SIG-M5 treated with dmso at 0.1 percent for 504 hours (cell line): Measurements from ENCODE around the gene CYFIP2.
"Not testable (repeated sequence)": the region's sequence is repeated elsewhere in the genome, so short reads cannot be mapped to it uniquely, and the experiment has no call there.

Experiments used
- DNase-seq: peaks from one replicate; lab custom pipeline; 2025; ENCODE audit not compliant: unreplicated experiment; lab: John Stamatoyannopoulos, UW

CYFIP2 gene

DNA sequence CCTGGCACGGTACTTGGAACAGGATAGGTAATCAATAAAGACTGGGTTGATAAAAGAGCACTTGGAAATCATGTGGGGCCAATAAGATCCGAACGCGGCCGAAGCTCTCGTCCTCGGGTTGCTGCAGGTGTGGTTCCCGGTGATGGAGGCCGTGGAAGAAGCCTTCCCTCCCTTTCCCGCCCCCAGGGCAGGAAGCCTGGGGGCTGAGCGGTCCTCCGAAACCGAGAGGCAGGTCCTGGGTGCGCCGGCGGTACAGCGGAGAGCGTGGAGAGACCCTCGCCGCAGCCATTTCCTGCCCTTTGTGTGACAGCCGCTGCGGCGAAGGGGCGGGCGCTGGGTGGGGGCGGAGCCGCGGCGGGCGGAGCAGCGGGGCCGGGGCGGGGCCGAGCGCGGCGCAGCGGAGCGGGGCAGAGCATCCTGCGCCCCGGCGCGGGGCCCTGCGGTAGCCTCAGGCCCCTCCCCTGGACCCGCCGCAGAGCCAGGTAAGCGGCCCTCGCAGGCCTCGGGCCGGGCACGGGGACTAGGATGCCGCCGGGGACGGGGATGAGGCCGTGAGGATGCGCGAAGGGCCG, at the start of gene CYFIP2:
TSS of gene CYFIP2 (plus strand) at position 410 of the 572 bp plus-strand sequence. CDS start 19,239 bp downstream, outside the sequence.
- peak; percentile 52 for DNase-seq

DNA sequence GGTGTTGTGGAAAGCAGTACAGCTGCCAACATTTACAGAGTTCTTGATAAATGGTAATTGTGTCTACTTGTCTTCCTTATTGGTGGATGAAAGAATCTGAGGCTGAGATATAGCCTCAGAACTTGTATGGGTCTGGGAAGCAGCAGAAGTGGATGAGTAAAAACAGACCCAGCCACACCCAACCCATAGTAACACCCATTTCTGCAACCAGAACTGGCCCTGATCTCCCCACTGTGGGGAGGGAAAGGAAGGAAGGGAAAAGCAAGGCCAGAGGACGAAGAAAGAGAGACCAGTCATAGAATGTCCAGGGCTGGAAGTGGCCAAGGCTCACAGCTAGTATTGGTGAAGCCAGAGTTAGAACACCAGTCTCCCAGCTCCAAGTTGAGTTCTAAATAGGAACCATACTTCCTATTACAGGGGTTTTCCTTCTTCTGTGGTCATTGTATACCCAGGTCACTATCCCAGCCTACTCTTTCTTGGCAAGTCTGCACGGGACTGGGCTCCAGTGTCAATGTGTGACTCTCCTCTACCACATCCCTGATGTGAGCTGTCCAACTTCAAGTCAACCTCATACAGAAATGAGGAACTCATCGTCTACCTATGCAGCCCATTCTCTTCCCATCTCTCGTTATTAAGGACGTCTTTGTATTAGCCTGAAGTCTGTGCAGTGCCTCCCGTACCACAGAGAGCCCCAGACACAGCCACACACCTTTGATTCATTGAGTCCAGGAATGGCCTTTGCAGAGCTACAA, 49.4 kb upstream of the CYFIP2 start:
- no peak for DNase-seq

- DNase-seq: no peak
Measured at GRCh38 chr5:157217289-157218024, 48.5 kb upstream of the CYFIP2 start.

DNA sequence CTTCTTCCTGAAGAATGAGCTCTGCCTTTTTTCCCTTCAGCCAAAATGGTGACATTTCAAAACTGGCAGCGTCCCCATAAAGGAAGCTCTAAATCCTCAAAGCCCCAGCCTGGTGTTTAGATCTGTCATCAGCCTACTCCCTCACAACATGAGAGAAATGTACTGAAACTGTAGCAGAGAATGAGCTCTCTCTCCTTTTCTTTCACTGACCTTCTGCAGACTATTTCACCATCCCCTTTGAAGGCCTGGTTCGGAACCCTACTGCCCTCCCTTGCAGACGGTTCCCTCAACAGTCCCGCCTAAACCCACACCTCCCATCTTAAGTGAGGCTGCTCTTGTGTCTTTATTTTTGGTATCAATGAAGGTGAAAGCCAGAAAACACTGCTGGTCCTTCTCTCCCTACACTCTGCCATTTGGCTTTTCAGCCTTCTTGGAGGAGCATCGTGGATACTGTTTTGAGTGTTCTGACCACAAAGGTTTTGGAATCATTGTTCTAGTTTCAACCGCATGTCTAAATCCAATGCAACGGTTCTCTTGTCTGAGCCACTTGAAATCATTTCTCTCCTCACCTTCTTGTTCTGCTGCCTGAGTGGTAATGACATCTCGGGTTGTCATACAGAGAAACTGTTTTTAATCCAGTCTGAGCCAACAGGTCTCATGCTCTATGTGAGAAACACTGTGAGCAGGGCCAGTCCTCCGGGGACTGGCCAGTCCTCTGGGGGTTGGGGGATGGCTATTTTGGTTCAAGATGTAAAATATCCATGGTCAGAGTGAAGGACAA, 46.2 kb upstream of the CYFIP2 start:
- no peak for DNase-seq

DNA sequence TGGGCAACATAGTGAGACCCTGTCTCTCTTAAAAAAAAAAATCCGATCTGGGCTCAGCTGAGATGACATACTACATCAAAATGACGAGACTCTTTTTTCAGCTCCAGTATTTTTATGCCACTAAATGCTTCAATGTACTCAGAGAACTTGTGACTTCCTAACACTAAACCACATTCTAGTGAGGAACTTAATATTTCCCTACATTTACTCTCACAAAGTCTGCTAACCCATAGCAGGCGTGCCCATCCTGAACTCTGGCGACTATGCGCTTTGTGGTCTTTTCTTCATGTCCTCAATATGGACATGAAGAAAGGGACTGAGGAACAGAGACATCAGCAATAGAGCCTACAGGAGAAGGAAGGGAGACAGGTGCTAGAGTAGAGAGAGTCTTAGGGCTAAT, 44.0 kb upstream of the CYFIP2 start:
- DNase-seq: no peak

DNA sequence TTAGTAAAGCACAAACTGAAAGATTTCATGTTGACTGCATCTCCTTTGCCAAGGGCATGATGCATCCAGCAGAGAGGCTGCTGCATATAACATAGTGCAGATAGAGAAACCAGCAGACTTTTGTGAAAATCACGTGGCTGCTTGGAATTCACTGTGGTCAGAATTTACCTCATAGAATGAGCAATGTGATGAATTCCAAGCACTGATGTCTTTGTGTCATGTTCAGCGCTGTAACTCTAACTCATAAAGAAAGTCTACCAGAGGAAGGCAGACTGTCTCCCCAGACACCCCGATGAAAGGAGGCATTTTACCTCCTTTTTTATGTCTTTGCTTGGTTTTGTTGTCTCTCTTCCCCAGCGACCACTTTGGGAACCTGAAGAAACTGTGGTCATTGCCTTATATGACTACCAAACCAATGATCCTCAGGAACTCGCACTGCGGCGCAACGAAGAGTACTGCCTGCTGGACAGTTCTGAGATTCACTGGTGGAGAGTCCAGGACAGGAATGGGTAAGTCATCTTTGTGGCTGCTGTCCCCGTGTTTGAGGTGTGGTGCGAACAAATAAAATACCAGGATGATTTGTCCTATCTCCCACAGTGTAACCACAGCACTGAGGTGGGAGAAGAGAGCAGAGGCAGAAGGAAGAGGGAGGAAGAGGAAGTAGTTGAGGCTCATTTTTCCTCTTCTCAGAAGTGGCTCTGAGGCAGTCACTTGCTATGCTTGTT, 43.3 kb upstream of the CYFIP2 start:
- DNase-seq: no peak

DNA sequence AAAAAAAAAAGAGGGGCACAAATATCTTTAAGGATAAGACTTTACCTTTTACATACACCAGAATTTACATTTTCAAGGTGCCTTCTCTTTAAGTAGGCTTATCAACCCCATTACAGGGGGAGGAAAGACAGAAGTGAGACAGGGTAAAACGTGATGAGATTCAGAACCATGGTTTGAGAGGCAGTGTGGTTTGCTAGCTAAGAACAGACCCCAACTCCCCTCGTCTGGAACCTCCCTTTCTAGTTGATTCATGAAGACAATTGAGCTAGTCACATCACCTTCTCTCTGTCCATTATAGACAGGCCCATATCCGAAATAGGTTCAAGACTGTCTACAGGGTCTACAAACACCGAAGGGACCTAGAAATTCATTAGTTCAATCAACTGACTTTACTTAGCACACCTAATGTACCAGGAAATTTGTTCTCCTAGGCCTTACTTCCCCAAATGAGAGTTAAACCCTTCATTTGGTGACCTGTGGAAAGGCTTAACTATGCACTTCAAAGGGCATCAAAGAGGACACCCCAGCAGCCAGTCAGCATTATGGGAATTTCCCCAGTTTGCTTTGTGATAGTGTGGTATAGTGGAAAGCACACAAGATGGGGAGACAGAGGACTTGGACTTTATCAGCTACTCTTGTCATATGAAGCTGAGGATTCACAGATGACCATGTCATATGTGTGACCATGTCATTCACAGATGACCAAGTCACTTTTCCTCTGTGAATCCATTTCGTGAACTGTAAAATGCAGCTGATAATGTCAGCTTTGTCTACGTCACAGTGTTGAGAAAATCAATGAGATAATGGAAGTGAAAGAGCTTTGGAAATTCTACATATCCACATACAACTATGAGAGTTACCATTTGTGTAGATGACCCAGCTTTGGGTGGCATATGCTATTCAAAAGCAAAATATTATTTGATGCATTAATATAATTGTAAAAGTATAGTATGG, 40.2 kb upstream of the CYFIP2 start:
- DNase-seq: no peak

DNA sequence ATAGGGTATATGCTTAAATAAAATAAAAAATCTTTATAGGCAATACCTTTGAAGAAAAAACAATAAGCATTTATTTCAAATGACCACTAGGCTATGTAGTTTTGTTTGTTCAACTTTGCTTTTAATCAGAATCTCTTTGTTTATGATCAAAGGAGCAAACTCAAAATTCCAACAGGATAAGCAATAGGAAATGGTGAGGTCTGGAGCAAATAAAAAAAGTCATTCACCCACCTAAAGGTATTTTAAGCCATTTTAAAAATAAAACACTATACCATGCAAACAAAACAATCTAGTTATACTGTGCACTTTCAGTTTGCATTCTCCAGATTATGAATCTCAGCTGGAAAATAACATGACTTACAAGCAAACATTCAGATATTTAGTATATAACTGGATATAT, 35.3 kb upstream of the CYFIP2 start:
- no peak for DNase-seq

- no peak for DNase-seq
Measured at GRCh38 chr5:157232706-157233105, 33.2 kb upstream of the CYFIP2 start.

- DNase-seq: no peak
Measured at GRCh38 chr5:157233515-157233914, 32.4 kb upstream of the CYFIP2 start.

GRCh38 chr5:157236423-157236822, 29.5 kb upstream of the CYFIP2 start:
- no peak for DNase-seq

DNA sequence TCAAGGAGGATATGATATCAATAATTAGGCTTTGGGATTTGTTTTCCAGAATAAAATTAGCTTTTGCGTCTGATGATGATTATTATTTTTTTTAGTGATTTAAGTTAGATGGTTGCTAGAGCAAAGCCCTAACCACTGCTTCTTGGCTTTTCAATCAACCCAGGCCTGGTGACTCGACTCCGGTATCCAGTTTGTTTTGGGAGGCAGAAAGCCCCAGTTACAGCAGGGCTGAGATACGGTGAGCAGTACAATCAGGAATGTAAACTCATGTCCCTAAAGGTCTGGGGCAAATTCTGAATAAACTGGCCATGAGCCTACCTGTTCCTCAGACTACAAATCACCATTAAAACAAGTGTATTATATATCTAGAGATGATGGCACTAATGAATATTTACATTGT, 24.4 kb upstream of the CYFIP2 start:
- no peak for DNase-seq

DNA sequence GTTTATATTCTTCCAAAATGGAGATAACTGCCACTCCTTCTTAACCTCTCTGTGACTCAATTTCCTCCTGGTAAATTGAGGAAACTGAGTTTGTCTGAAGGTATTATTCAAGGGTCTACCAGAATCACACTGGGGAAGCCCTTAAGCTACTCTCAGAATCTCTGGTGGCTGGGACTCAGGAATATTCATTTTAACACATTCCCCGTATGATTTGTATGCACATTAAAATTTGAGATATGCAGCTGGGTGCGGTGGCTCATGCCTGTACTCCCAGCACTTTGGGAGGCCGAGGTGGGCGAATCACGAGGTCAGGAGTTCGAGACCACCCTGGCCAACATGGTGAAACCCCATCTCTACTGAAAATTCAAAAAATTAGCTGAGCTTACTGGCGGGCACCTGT, 21.2 kb upstream of the CYFIP2 start:
- not testable (repeated sequence) for DNase-seq

DNA sequence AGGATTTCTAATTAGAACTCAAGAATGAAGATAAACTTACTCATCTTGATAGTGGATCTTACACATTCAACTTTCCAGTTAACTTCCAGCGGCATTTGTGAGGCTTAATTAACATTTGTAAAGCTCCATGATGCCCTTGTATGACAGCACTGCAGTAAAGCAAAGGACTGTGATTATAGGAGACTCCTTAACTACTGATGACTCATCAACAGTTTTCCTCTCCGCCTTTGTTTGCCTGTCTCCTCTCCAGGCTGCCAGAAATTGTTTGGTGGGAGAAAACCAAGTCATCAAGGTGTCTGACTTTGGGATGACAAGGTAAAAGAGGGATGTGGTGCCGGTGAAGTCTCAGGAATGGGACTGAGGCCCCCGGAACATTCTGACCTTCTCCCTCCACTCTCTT, 20.4 kb upstream of the CYFIP2 start:
- no peak for DNase-seq

DNA sequence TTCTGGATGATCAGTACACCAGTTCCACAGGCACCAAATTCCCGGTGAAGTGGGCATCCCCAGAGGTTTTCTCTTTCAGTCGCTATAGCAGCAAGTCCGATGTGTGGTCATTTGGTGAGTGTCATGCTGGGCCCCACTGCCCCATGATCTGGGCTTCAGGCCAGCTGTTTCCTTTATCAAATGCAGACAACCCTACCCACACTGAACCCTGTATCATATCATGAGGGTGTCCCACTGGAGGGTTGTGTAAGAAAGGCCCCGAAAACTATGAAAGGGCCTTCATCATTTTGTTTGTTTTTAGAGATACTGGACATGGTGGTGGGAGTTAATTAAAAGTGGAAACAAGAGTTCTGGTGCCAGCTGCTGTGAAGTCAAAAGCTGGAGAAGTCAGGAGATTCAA, 20.0 kb upstream of the CYFIP2 start:
- no peak for DNase-seq

DNA sequence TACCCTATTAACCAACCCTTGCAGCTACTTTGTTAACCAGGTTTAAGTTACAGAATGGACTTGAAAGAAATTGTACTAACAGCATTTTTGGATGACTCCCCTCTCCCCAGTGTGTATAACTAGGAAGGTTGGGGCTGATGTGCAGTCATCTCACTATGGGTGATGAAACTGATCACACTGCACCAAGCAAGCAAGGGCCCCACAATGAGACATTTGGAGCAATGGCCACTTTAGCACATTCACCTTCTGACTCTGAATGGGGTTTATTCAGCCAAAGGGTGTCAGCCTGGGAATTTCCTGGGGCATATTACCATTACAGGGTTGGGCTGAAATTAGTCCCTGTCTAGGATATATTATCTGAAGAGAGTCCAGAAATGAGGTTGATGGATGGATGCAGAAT, 18.7 kb upstream of the CYFIP2 start:
- no peak for DNase-seq

DNA sequence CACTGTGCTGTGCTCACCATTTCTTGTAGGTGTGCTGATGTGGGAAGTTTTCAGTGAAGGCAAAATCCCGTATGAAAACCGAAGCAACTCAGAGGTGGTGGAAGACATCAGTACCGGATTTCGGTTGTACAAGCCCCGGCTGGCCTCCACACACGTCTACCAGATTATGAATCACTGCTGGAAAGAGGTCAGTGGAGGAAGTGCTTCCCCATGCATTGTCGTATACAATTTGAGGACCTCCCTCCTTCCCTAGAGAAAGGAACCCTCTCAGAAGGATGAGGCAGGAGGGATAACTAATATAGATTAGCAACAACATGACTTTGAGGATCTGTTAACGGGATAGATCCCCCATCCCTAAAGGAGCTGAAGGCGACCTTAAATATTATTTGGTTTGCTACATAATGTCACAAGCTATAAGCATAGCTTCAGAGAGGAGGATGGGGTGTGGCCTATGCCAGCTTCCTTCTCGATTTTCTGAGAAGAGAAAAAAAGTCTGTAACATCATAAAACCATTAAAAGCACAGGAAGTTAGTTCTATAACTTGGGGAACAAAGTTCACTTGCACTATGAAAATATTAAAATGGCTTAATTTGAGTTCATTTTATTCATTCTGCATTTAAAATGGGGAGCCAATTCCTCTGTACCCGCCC, 17.0 kb upstream of the CYFIP2 start:
- DNase-seq: no peak

- no peak for DNase-seq
Measured at GRCh38 chr5:157252711-157253465, 13.0 kb upstream of the CYFIP2 start.
